Endothelial cell of umbilical vein (primary cell): ENCODE results near the gene MOB3B. TPM values are rescaled to one million over a fixed set of nuclear protein-coding genes. Genes with fewer than 3 reads are reported as not detected.

Source experiments
- BruUV-seq: library from RNA; stranded (reverse); fragments of 400-500 nt; replicated peaks from 2 replicates; lab custom pipeline; 2021; lab: Mats Ljungman, UMichigan
- CTCF ChIA-PET: fragments of 300-600, 350-600 bp; sonication (Branson Sonifier 250); formaldehyde crosslinking; loops from one replicate; lab custom pipeline; 2021; ENCODE audit warnings: antibody characterized with exemption, inconsistent platforms; lab: Charles Lee
- POLR2A ChIA-PET: fragments of 300-600, 350-600 bp; sonication (Branson Sonifier 250); formaldehyde crosslinking; loops from one replicate; lab custom pipeline; 2021; ENCODE audit warnings: antibody characterized with exemption, inconsistent platforms; lab: Charles Lee
- DNase-seq: peaks from one replicate; pipeline ENCODE4 v3.0.0-alpha.2; 2011; ENCODE audit warnings: low read depth, low spot score
- FAIRE-seq: peaks from 2 replicates; lab custom pipeline; 2011; peaks lifted over from hg19 to GRCh38; lab: Jason Lieb, UNC
- H2AFZ ChIP-seq: 2 replicates; pipeline ENCODE4 v1.6.0; 2012; ENCODE audit warnings: low read depth, low read length, control low read depth, inconsistent platforms
- H3K27ac ChIP-seq: 2 replicates; pipeline ENCODE4 v1.5.1; 2011; ENCODE audit warnings: low read depth, mild to moderate bottlenecking, control low read depth, low read length, moderate library complexity; ENCODE audit not compliant: insufficient read depth
- H3K27me3 ChIP-seq, 2 experiments: 2 replicates each; pipeline versions ENCODE4 v1.6.0 to v1.6.1; 2011; ENCODE audit warnings: low read length in 2 of 2, mixed read lengths in 1 of 2; ENCODE audit not compliant: control insufficient read depth in 2 of 2, insufficient read depth in 2 of 2
- H3K36me3 ChIP-seq, 2 experiments: 2 replicates in 1 of 2; 3 replicates in 1 of 2; pipeline ENCODE4 v1.5.1; 2011; ENCODE audit warnings: low read length in 2 of 2, mild to moderate bottlenecking in 1 of 2, moderate library complexity in 1 of 2; ENCODE audit not compliant: control insufficient read depth in 2 of 2, insufficient read depth in 2 of 2; ENCODE audit errors: extremely low read depth in 1 of 2
- H3K4me1 ChIP-seq: 3 replicates; pipeline ENCODE4 v1.5.1; 2011; ENCODE audit warnings: mild to moderate bottlenecking, low read length; ENCODE audit not compliant: control insufficient read depth, insufficient read depth; ENCODE audit errors: extremely low read depth
- H3K4me2 ChIP-seq: 2 replicates; pipeline ENCODE4 v1.6.1; 2011; ENCODE audit warnings: low read length, control low read depth, mixed read lengths; ENCODE audit not compliant: insufficient read depth
- H3K4me3 ChIP-seq, 3 experiments: fragments of 200-600 bp in 1 of 3; sonication (generic), shearing (Covaris generic) in 1 of 3; replicated peaks in 1 of 3; 2 replicates each; pipeline ENCODE4 v1.5.1; 2011 to 2016; ENCODE audit warnings: control low read depth in 3 of 3, low read length in 3 of 3, mild to moderate bottlenecking in 2 of 3, inconsistent platforms in 1 of 3, low read depth in 1 of 3, moderate library complexity in 1 of 3; ENCODE audit not compliant: insufficient read depth in 1 of 3
- H3K79me2 ChIP-seq: 2 replicates; pipeline ENCODE4 v1.6.0; 2012; ENCODE audit warnings: low read length, inconsistent platforms; ENCODE audit not compliant: control insufficient read depth, insufficient read depth
- H3K9ac ChIP-seq: replicated peaks from 2 replicates; pipeline ENCODE3; 2011; ENCODE audit warnings: low read length, control low read depth; ENCODE audit not compliant: insufficient read depth; ENCODE audit errors: extremely low read depth
- H3K9me1 ChIP-seq: replicated peaks from 3 replicates; pipeline ENCODE4 v1.6.0; 2011; ENCODE audit warnings: mild to moderate bottlenecking, low read length; ENCODE audit not compliant: control insufficient read depth, insufficient read depth; ENCODE audit errors: extremely low read depth
- H3K9me3 ChIP-seq: replicated peaks from 2 replicates; pipeline ENCODE4 v1.5.1; 2012; ENCODE audit warnings: low read length, inconsistent platforms; ENCODE audit not compliant: control insufficient read depth, insufficient read depth
- H4K20me1 ChIP-seq: replicated peaks from 2 replicates; pipeline ENCODE3; 2011; ENCODE audit warnings: mild to moderate bottlenecking, low read length; ENCODE audit not compliant: control insufficient read depth, insufficient read depth; ENCODE audit errors: extremely low read depth
- EZH2 ChIP-seq: IDR thresholded peaks from 2 replicates; pipeline ENCODE4 v1.6.1; 2012; ENCODE audit warnings: borderline replicate concordance, low read depth, mild to moderate bottlenecking, moderate library complexity, low read length, inconsistent platforms; ENCODE audit not compliant: severe bottlenecking
- FOS ChIP-seq: IDR thresholded peaks from 2 replicates; pipeline ENCODE4 v1.6.1; 2011; ENCODE audit warnings: mild to moderate bottlenecking, low read length, moderate library complexity, borderline replicate concordance; ENCODE audit not compliant: insufficient read depth
- GATA2 ChIP-seq: IDR thresholded peaks from 2 replicates; pipeline ENCODE4 v1.7.0; 2011; ENCODE audit warnings: low read depth, mild to moderate bottlenecking, moderate library complexity, mixed read lengths, low read length; ENCODE audit not compliant: insufficient read length, insufficient read depth
- JUN ChIP-seq: IDR thresholded peaks from 2 replicates; pipeline ENCODE4 v1.6.1; 2011; ENCODE audit warnings: borderline replicate concordance, low read depth; ENCODE audit not compliant: insufficient read length, insufficient read depth
- MAX ChIP-seq: IDR thresholded peaks from 2 replicates; pipeline ENCODE4 v1.6.1; 2011; ENCODE audit not compliant: insufficient read depth, insufficient read length
- MYC ChIP-seq: IDR thresholded peaks from one replicate; pipeline ENCODE4 v1.6.1; 2011; ENCODE audit warnings: mild to moderate bottlenecking, low read depth, low read length
- POLR2A ChIP-seq: IDR thresholded peaks from 2 replicates; pipeline ENCODE4 v1.6.1; 2012; ENCODE audit warnings: low read depth, mild to moderate bottlenecking, control low read depth, low read length
- POLR2AphosphoS5 ChIP-seq: IDR thresholded peaks from 2 replicates; pipeline ENCODE4 v1.6.1; 2012; ENCODE audit warnings: low read depth, mild to moderate bottlenecking, control low read depth, low read length, moderate library complexity; ENCODE audit not compliant: insufficient read depth
- dilution Hi-C: fragments of 300-500 bp; cut with MboI; formaldehyde crosslinking; loops from one replicate; pipeline ENCODE4 v1.15.0; 2019; ENCODE audit warnings: low sequenced_read_pairs; ENCODE audit not compliant: extremely low pct_ligation_motif_present
- intact Hi-C: fragments of 100-400 bp; cut with micrococcal nuclease; formaldehyde crosslinking; loops from one replicate; pipeline ENCODE4 v1.10.0; 2022
- polyA plus RNA-seq, 4 experiments: library from polyadenylated mRNA; depleted of rRNA in 3 of 4; stranded (reverse) in 3 of 4; unstranded in 1 of 4; fragments of >200 nt; gene quantifications; 2 replicates each; pipeline versions ENCODE4 v1.2.1 to v1.2.3, GENCODE V29; 2011 to 2012; ENCODE audit warnings: missing spikeins in 1 of 4
- total RNA-seq: library from RNA; stranded (reverse); gene quantifications from 2 replicates; pipeline ENCODE4 v1.2.3, GENCODE V29; 2021
- TF ChIP-seq, protein P1 (sequence below), 2 donors: IDR thresholded peaks; 1 replicate in 1 of 2; 2 replicates in 1 of 2; pipeline ENCODE4 v1.5.1; 2011; ENCODE audit warnings: low read length in 2 of 2, mild to moderate bottlenecking in 2 of 2, moderate library complexity in 2 of 2, control low read depth in 1 of 2, inconsistent platforms in 1 of 2, low read depth in 1 of 2; ENCODE audit not compliant: insufficient read depth in 1 of 2; ENCODE audit errors: extremely low read depth in 1 of 2

MOB3B gene
- total and polyA plus RNA-seq, 2 donors (not counting 3 experiments of a cell fraction or from before 2014, with no cell fraction given) = 0.03 TPM; not detected in 1

- intact Hi-C loops = no loop called here
- Histone ChIP-seq H3K4me2 (no peak overlapping the region), H3K4me1 (no peaks in the 10 kb centered on the region), H3K36me3 (no peaks in the 10 kb centered on the region), H3K9me1 (no peaks in the 10 kb centered on the region), H3K9me3 (no peaks in the 10 kb centered on the region), H3K4me3 (no peak overlapping the region), H3K79me2 (no peaks in the 10 kb centered on the region), H2AFZ (no peak overlapping the region), H4K20me1 (no peaks in the 10 kb centered on the region), H3K27me3 (no peaks in the 10 kb centered on the region), H3K9ac (no peak overlapping the region), H3K27ac (no peak overlapping the region)
- DNase-seq (no peak), FAIRE-seq (no peak)
- CTCF ChIA-PET = no interaction called here
- POLR2A ChIA-PET = no interaction called here
- no TSS peak for BruUV-seq
- TF ChIP-seq MAX (no peak), POLR2AphosphoS5 (no peak), JUN (no peak), GATA2 (no peak), POLR2A (no peak), EZH2 (no peak), FOS (no peak), MYC (no peak)
- TF ChIP-seq, protein P1, sequence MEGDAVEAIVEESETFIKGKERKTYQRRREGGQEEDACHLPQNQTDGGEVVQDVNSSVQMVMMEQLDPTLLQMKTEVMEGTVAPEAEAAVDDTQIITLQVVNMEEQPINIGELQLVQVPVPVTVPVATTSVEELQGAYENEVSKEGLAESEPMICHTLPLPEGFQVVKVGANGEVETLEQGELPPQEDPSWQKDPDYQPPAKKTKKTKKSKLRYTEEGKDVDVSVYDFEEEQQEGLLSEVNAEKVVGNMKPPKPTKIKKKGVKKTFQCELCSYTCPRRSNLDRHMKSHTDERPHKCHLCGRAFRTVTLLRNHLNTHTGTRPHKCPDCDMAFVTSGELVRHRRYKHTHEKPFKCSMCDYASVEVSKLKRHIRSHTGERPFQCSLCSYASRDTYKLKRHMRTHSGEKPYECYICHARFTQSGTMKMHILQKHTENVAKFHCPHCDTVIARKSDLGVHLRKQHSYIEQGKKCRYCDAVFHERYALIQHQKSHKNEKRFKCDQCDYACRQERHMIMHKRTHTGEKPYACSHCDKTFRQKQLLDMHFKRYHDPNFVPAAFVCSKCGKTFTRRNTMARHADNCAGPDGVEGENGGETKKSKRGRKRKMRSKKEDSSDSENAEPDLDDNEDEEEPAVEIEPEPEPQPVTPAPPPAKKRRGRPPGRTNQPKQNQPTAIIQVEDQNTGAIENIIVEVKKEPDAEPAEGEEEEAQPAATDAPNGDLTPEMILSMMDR (IDR thresholded peaks at IDR 0.05; ENCODE audit: extremely low read depth in 1 of 2, insufficient read depth in 1 of 2, low read depth in 1 of 2, low read length in 2 of 2) = no peak
- dilution Hi-C loops = no loop called here
Observed at GRCh38 chr9:27413511-27414219, 115.9 kb downstream of the MOB3B start.
